Measurements from ENCODE around the gene ACKR2. TPM values are rescaled to one million over a fixed set of nuclear protein-coding genes. Genes with fewer than 3 reads are reported as not detected.

ACKR2 gene
- total and polyA plus RNA-seq, 2 of the 13 experiments (the other 11 are each of a cell fraction or from before 2014, with no cell fraction given), result 1.1 to 1.9 TPM

- WGBS (ENCODE audit: low lambda C conversion rate), result 31% methylated on average over 3 of the region's 3 CpGs
- FAIRE-seq (no peak), DNase-seq (ENCODE audit: low spot score) (no peak), ATAC-seq (no peak)
- H2AFZ ChIP-seq (ENCODE audit: low read length), result no peak overlapping the region
- ChIA-PET CTCF (ENCODE audit: low intra/inter-chr PET ratio, low total read pairs) (no interaction called here), POLR2A (no interaction called here)
- no peaks in the 10 kb centered on the region for H4K20me1 ChIP-seq (ENCODE audit: insufficient read depth, low read length)
- no peak overlapping the region for H3K9ac ChIP-seq (ENCODE audit: insufficient read depth, low read depth, low read length)
- H3K4me2 ChIP-seq (ENCODE audit: low read depth, low read length), result no peak overlapping the region
- in situ Hi-C loops (cut with HindIII; ENCODE audit: extremely low pct_ligation_motif_present, low pct_unique_long_range_greater_than_20kb) (no loop called here), intact Hi-C loops (cut with micrococcal nuclease; ENCODE audit: unreplicated experiment) (no loop called here)
- no peaks in the 10 kb centered on the region for H3K27me3 ChIP-seq (ENCODE audit: control insufficient read depth in 1 of 2, insufficient read depth in 2 of 2, low read length in 2 of 2)
- H3K36me3 ChIP-seq (replicated peaks in 1 of 2; ENCODE audit: control insufficient read depth in 1 of 2, insufficient read depth in 2 of 2, low read length in 2 of 2), result no peaks in the 10 kb centered on the region
- H3K9me3 ChIP-seq (ENCODE audit: low read length), result no peaks in the 10 kb centered on the region
- no peaks in the 10 kb centered on the region for H3K79me2 ChIP-seq (ENCODE audit: insufficient read depth, low read length)
- H3K27ac ChIP-seq (ENCODE audit: extremely low read length, insufficient read depth, low read length), result no peak overlapping the region
- peaks cover 36% of the 10 kb centered on the region for H3K4me1 ChIP-seq (ENCODE audit: insufficient read depth, low read length)
- no peak overlapping the region for H3K4me3 ChIP-seq (replicated peaks in 1 of 3; ENCODE audit: insufficient read depth in 1 of 3, low read depth in 2 of 3, low read length in 3 of 3)
- BruUV-seq (replicated peaks), result no TSS peak
- TF ChIP-seq ZNF460 (CRISPR knock-in tag; IDR thresholded peaks at IDR 0.05; ENCODE audit: borderline replicate concordance) (no peak), ZBTB2 (CRISPR knock-in tag; IDR thresholded peaks at IDR 0.05; ENCODE audit: low read depth) (no peak), TERF1 (CRISPR knock-in tag; IDR thresholded peaks at IDR 0.05) (no peak), SMAD3 (CRISPR knock-in tag; IDR thresholded peaks at IDR 0.05) (no peak), FOXP4 (CRISPR knock-in tag; IDR thresholded peaks at IDR 0.05) (no peak), IRX3 (CRISPR knock-in tag; IDR thresholded peaks at IDR 0.05; ENCODE audit: borderline replicate concordance, low read depth) (no peak), ATF7-NPFF (CRISPR knock-in tag; IDR thresholded peaks at IDR 0.05; ENCODE audit: low read depth) (no peak), RARG (CRISPR knock-in tag; IDR thresholded peaks at IDR 0.05; ENCODE audit: low read depth) (no peak), GZF1 (CRISPR knock-in tag; IDR thresholded peaks at IDR 0.05) (no peak), RFXAP (CRISPR knock-in tag; IDR thresholded peaks at IDR 0.05; ENCODE audit: borderline replicate concordance) (no peak), IRF1 (CRISPR knock-in tag; IDR thresholded peaks at IDR 0.05; ENCODE audit: low read depth) (no peak), GPN1 (CRISPR knock-in tag; IDR thresholded peaks at IDR 0.05; ENCODE audit: borderline replicate concordance) (no peak), DBP (CRISPR knock-in tag; IDR thresholded peaks at IDR 0.05; ENCODE audit: not compliant biosample characterization) (no peak), ZKSCAN1 (IDR thresholded peaks at IDR 0.05; ENCODE audit: low read length) (no peak), MAF1 (CRISPR knock-in tag; IDR thresholded peaks at IDR 0.05; ENCODE audit: borderline replicate concordance) (no peak), MBD4 (IDR thresholded peaks at IDR 0.05; ENCODE audit: borderline replicate concordance, low read length) (no peak), ELF4 (CRISPR knock-in tag; IDR thresholded peaks at IDR 0.05; ENCODE audit: borderline replicate concordance) (no peak)
Measured at GRCh38 chr3:42764561-42765295, 44.5 kb upstream of the ACKR2 start.
